ENCODE data around the gene UGT3A2.

Gene UGT3A2

DNA sequence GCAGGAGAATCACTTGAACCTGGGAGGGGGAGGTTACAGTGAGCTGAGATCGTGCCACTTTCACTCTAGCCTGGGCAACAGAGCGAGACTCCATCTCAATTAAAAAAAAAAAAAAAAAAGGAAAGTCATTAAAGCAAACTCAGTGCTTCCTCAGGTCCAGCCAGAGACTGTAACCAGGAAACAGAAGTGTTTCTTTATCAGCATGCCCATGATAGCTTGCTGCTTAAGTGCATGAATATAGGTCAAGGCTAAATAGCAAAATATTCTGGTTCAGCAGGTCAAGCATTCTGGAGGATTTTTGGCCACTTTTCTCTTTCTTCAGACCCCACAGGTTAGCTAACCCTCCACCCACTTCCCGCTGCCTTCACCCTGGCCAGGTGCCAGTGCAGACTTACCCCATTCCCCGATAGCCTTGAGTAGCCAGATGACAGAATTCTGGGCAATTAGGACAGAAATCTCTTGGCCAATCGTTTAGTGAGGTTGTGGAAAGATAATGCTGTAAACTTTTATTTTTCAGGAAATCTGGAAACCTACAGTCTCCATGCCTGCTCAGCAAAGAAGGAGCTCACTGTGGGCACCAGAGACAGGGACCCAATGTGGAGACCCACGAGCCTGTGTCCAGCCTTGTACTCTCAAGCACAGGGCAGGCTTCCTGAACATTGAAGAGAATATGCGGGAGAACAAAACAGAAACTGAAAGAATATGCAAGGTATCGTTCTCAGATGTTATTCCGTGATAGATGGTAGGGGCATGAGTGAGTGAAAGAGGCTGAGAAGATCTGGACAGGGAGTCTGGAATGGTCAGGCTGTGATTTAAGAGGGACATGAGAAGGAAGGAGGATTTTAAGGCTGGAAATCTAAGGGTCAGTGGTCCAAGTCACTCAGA lies 4.2 kb upstream of the UGT3A2 start:
- no peak overlapping the region for H3K27ac ChIP-seq (ENCODE audit: low read depth, low read length)
- H3K36me3 ChIP-seq (ENCODE audit: control insufficient read depth, low read length): no peaks in the 10 kb centered on the region
- no peaks in the 10 kb centered on the region for H3K27me3 ChIP-seq (ENCODE audit: control insufficient read depth, low read length)
- H3K4me3 ChIP-seq (ENCODE audit: low read length): no peak overlapping the region
- no peaks in the 10 kb centered on the region for H3K9me3 ChIP-seq (ENCODE audit: control insufficient read depth, insufficient read depth, low read length)
- no peaks in the 10 kb centered on the region for H3K79me2 ChIP-seq (ENCODE audit: control insufficient read depth, low read length)
- no peaks in the 10 kb centered on the region for H4K20me1 ChIP-seq (ENCODE audit: control insufficient read depth, insufficient read depth, low read depth, low read length)
- H3K9me2 ChIP-seq (replicated peaks; ENCODE audit: control insufficient read depth, low read length): no peaks in the 10 kb centered on the region
- peak overlapping the region; percentile 42; the same call in 1 of the 2 replicates for H3K4me2 ChIP-seq (ENCODE audit: low read length)
- H3F3A ChIP-seq (ENCODE audit: control insufficient read depth, insufficient read depth): no peaks in the 10 kb centered on the region
- H3K4me1 ChIP-seq (ENCODE audit: control insufficient read depth, low read length): no peaks in the 10 kb centered on the region
- TF ChIP-seq EZH2phosphoT487 (IDR thresholded peaks at IDR 0.05; ENCODE audit: borderline replicate concordance, low read length): no peak
- TF ChIP-seq, protein P1, sequence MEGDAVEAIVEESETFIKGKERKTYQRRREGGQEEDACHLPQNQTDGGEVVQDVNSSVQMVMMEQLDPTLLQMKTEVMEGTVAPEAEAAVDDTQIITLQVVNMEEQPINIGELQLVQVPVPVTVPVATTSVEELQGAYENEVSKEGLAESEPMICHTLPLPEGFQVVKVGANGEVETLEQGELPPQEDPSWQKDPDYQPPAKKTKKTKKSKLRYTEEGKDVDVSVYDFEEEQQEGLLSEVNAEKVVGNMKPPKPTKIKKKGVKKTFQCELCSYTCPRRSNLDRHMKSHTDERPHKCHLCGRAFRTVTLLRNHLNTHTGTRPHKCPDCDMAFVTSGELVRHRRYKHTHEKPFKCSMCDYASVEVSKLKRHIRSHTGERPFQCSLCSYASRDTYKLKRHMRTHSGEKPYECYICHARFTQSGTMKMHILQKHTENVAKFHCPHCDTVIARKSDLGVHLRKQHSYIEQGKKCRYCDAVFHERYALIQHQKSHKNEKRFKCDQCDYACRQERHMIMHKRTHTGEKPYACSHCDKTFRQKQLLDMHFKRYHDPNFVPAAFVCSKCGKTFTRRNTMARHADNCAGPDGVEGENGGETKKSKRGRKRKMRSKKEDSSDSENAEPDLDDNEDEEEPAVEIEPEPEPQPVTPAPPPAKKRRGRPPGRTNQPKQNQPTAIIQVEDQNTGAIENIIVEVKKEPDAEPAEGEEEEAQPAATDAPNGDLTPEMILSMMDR (IDR thresholded peaks at IDR 0.05; ENCODE audit: low read depth, low read length, poor library complexity, severe bottlenecking): no peak

DNA sequence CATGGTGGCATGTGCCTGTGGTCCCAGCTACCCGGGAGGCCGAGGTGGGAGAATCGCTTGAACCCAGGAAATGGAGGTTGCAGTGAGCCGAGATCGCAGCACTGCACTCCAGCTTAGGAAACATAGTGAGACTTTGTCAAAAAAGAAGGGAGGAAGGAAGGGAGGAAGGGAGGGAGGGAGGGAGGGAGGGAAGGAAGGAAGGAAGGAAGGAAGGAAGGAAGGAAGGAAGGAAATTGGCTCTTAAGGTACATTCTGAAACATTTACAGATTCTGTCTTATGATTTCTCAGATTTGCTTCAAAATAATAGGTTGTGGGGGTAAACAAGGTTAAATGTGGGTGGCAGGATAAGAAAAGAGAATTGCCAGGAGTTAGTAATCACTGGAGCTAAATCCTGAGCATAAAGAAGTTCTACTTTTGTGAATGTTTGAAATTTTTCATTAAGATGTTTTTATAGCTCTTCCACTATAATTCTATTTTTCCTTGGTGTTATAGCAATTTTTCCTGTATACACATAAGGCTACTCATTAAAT lies 2.1 kb upstream of the UGT3A2 start:
- Histone ChIP-seq H4K20me1 (ENCODE audit: control insufficient read depth, insufficient read depth, low read depth, low read length) (no peaks in the 10 kb centered on the region), H3K36me3 (ENCODE audit: control insufficient read depth, low read length) (no peaks in the 10 kb centered on the region), H3K79me2 (ENCODE audit: control insufficient read depth, low read length) (no peaks in the 10 kb centered on the region), H3K4me3 (ENCODE audit: low read length) (no peak overlapping the region), H3F3A (ENCODE audit: control insufficient read depth, insufficient read depth) (no peaks in the 10 kb centered on the region), H3K9me2 (replicated peaks; ENCODE audit: control insufficient read depth, low read length) (no peaks in the 10 kb centered on the region), H3K27ac (ENCODE audit: low read depth, low read length) (no peak overlapping the region), H3K27me3 (ENCODE audit: control insufficient read depth, low read length) (no peaks in the 10 kb centered on the region), H3K9me3 (ENCODE audit: control insufficient read depth, insufficient read depth, low read length) (no peaks in the 10 kb centered on the region), H3K4me2 (ENCODE audit: low read length) (no peak overlapping the region), H3K4me1 (ENCODE audit: control insufficient read depth, low read length) (no peaks in the 10 kb centered on the region)
- TF ChIP-seq, protein P1 (IDR thresholded peaks at IDR 0.05; ENCODE audit: low read depth, low read length, poor library complexity, severe bottlenecking): no peak
- TF ChIP-seq EZH2phosphoT487 (IDR thresholded peaks at IDR 0.05; ENCODE audit: borderline replicate concordance, low read length): no peak

DNA sequence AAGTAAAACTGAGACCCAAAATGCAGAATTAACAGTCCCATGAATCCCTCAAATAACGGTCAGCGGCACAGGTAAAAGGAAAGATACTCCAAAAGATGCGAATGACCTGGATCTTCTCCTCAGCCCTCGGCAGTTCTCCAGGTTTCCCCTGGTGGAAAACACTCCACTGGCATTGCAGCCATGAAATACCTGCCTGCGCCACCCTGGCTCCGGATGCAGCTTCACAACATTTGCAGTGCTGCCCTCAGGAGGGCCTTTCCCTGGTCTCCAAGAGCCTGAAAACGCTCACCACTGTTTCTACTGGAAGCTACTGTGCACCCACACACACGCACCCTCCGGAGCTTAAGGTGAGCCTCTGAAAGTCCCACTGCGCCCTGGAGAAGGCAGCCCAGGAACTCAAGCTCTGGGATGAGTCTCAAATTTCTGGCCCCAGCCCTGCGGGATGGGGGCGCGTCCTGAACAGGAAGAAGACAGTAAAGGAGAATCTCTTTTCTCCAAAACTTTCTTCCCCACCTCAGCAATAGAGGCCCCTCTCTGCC lies 612 bp downstream of the UGT3A2 start:
- no peaks in the 10 kb centered on the region for H3K36me3 ChIP-seq (ENCODE audit: control insufficient read depth, low read length)
- no peak overlapping the region for H3K27ac ChIP-seq (ENCODE audit: low read depth, low read length)
- no peaks in the 10 kb centered on the region for H4K20me1 ChIP-seq (ENCODE audit: control insufficient read depth, insufficient read depth, low read depth, low read length)
- no peaks in the 10 kb centered on the region for H3K9me3 ChIP-seq (ENCODE audit: control insufficient read depth, insufficient read depth, low read length)
- no peaks in the 10 kb centered on the region for H3K79me2 ChIP-seq (ENCODE audit: control insufficient read depth, low read length)
- no peaks in the 10 kb centered on the region for H3K4me1 ChIP-seq (ENCODE audit: control insufficient read depth, low read length)
- TF ChIP-seq, protein P1 (IDR thresholded peaks at IDR 0.05; ENCODE audit: low read depth, low read length, poor library complexity, severe bottlenecking): no peak
- H3K27me3 ChIP-seq (ENCODE audit: control insufficient read depth, low read length): no peaks in the 10 kb centered on the region
- no peaks in the 10 kb centered on the region for H3F3A ChIP-seq (ENCODE audit: control insufficient read depth, insufficient read depth)
- no peaks in the 10 kb centered on the region for H3K9me2 ChIP-seq (replicated peaks; ENCODE audit: control insufficient read depth, low read length)
- H3K4me3 ChIP-seq (ENCODE audit: low read length): no peak overlapping the region
- no peak overlapping the region for H3K4me2 ChIP-seq (ENCODE audit: low read length)

All from DOHH2 (cell line).